Skeletal muscle tissue (tissue), 4 donors: ENCODE results near the gene P2RX5. TPM values are rescaled to one million over a fixed set of nuclear protein-coding genes. Genes with fewer than 3 reads are reported as not detected.

Experiments
- H3K27ac ChIP-seq: one replicate; pipeline ENCODE4 v1.7.0; 2013; ENCODE audit warnings: mild to moderate bottlenecking, low read depth, low read length, inconsistent platforms
- H3K27me3 ChIP-seq, 3 donors: one replicate each; pipeline ENCODE4 v1.7.0; 2013; ENCODE audit warnings: low read length in 3 of 3; ENCODE audit not compliant: control insufficient read depth in 3 of 3, insufficient read depth in 3 of 3
- H3K36me3 ChIP-seq, 3 donors: one replicate each; pipeline ENCODE4 v1.7.0; 2013; ENCODE audit warnings: low read length in 3 of 3; ENCODE audit not compliant: control insufficient read depth in 3 of 3, insufficient read depth in 3 of 3
- H3K4me1 ChIP-seq, 3 donors: one replicate each; pipeline ENCODE4 v1.7.0; 2013; ENCODE audit warnings: low read length in 3 of 3, mild to moderate bottlenecking in 3 of 3; ENCODE audit not compliant: control insufficient read depth in 3 of 3, insufficient read depth in 3 of 3
- H3K4me3 ChIP-seq, 3 donors: one replicate each; pipeline ENCODE4 v1.7.0; 2013; ENCODE audit warnings: low read length in 3 of 3
- H3K9ac ChIP-seq, 3 donors: one replicate each; pipeline ENCODE4 v1.7.0; 2013; ENCODE audit warnings: low read length in 3 of 3, mild to moderate bottlenecking in 3 of 3, moderate library complexity in 2 of 3, low read depth in 1 of 3
- H3K9me3 ChIP-seq, 3 donors: one replicate each; pipeline ENCODE4 v1.7.0; 2013; ENCODE audit warnings: low read length in 3 of 3; ENCODE audit not compliant: control insufficient read depth in 3 of 3
- total RNA-seq: library from RNA; depleted of rRNA; stranded (reverse); fragments of >200 nt; gene quantifications from one replicate; pipeline ENCODE4 v1.2.3, GENCODE V29; 2014
- donor health status: Osteomylitis.

The P2RX5 gene
- total RNA-seq, 1 donor from 2014 or later, result 13.0 TPM

- Histone ChIP-seq H3K9ac (peak overlapping the region in 2 of 3 donors; percentile 91 to 92), H3K4me3 (peak overlapping the region in 2 of 3 donors; percentile 74 to 84), H3K36me3 (peaks cover 0 to 4% (median 3%) of the 10 kb centered on the region in 3 donors), H3K27me3 (peaks cover 0 to 9% (median 5%) of the 10 kb centered on the region in 3 donors), H3K4me1 (peaks cover 5 to 26% (median 14%) of the 10 kb centered on the region in 3 donors), H3K27ac (peak overlapping the region; percentile 99), H3K9me3 (no peaks in the 10 kb centered on the region)
These were observed 1.1 kb upstream of the P2RX5 start for GRCh38 chr17:3697103-3697476.

DNA sequence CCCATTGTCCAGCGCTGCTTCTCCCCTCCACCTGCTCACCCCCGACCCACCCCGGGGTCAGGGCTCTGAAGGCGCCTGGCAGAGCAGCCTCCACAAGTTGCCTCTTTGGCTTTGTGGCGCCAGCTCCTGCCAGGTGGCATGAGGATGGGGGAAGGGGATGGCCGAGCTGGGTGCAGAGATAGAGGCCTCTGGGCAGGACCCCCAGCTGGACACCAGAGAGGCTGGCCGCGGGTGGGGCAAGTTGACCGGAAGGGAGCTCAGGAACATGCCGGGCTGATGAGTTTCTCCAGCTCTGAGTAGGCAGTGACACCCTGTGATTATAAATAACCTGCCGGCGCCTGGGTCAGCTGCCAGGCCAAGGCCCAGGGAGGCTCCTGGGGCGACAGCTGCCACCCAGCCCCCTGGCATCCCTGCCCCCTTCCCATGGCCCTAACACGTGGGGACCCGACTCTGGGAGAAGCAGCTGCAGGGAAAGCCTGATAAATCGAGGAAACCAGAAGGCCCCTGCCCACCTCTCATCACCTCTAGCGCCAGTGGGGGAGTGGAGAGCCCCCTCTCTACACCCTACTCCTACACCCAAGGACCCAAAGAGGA lies 729 bp downstream of the P2RX5 start:
- H3K4me1 ChIP-seq, result peaks cover 5 to 40% (median 19%) of the 10 kb centered on the region in 3 donors
- H3K9ac ChIP-seq, result peak overlapping the region; percentile 87 to 92 (median 91)
- H3K36me3 ChIP-seq, result peaks cover 3 to 7% (median 6%) of the 10 kb centered on the region in 3 donors
- peaks cover 0 to 15% (median 5%) of the 10 kb centered on the region in 3 donors for H3K27me3 ChIP-seq
- peak overlapping the region; percentile 74 to 84 (median 75) for H3K4me3 ChIP-seq
- peak overlapping the region; percentile 99 for H3K27ac ChIP-seq
- no peaks in the 10 kb centered on the region for H3K9me3 ChIP-seq

- Histone ChIP-seq H3K27me3 (peaks cover 0 to 15% (median 5%) of the 10 kb centered on the region in 3 donors), H3K9me3 (no peaks in the 10 kb centered on the region), H3K4me1 (peaks cover 5 to 40% (median 20%) of the 10 kb centered on the region in 3 donors), H3K36me3 (peaks cover 5 to 13% (median 12%) of the 10 kb centered on the region in 3 donors), H3K27ac (peak overlapping the region; percentile 99), H3K9ac (peak overlapping the region in 2 of 3 donors; percentile 40 to 91), H3K4me3 (no peak overlapping the region)
These were observed 2.1 kb downstream of the P2RX5 start for GRCh38 chr17:3693829-3694231.

- no peak overlapping the region for H3K9ac ChIP-seq
- H3K4me3 ChIP-seq, result no peak overlapping the region
- peaks cover 11 to 15% (median 15%) of the 10 kb centered on the region in 3 donors for H3K36me3 ChIP-seq
- peaks cover 0 to 15% (median 5%) of the 10 kb centered on the region in 3 donors for H3K27me3 ChIP-seq
- H3K4me1 ChIP-seq, result peaks cover 5 to 40% (median 20%) of the 10 kb centered on the region in 3 donors
- H3K27ac ChIP-seq, result peak overlapping the region; percentile 13
- no peaks in the 10 kb centered on the region for H3K9me3 ChIP-seq
These were observed 2.8 kb downstream of the P2RX5 start for GRCh38 chr17:3693141-3693540.

GRCh38 chr17:3692346-3692745 lies 3.6 kb downstream of the P2RX5 start:
- Histone ChIP-seq H3K9me3 (no peaks in the 10 kb centered on the region), H3K4me1 (peaks cover 5 to 40% (median 20%) of the 10 kb centered on the region in 3 donors), H3K27ac (no peak overlapping the region), H3K36me3 (peaks cover 11 to 16% (median 13%) of the 10 kb centered on the region in 3 donors), H3K27me3 (peaks cover 0 to 15% (median 5%) of the 10 kb centered on the region in 3 donors), H3K4me3 (no peak overlapping the region), H3K9ac (peak overlapping the region in 1 of 3 donors; percentile 14)

- Histone ChIP-seq H3K36me3 (peaks cover 11 to 16% (median 13%) of the 10 kb centered on the region in 3 donors), H3K9me3 (no peaks in the 10 kb centered on the region), H3K9ac (peak overlapping the region in 1 of 3 donors; percentile 33), H3K27ac (no peak overlapping the region), H3K4me3 (no peak overlapping the region), H3K27me3 (peaks cover 0 to 15% (median 5%) of the 10 kb centered on the region in 3 donors), H3K4me1 (peaks cover 5 to 40% (median 20%) of the 10 kb centered on the region in 3 donors)
These were observed 4.3 kb downstream of the P2RX5 start for GRCh38 chr17:3691617-3692067.

GRCh38 chr17:3690094-3690715 lies 5.8 kb downstream of the P2RX5 start:
- Histone ChIP-seq H3K27me3 (peaks cover 0 to 15% (median 1%) of the 10 kb centered on the region in 3 donors), H3K36me3 (peaks cover 11 to 16% (median 13%) of the 10 kb centered on the region in 3 donors), H3K9me3 (no peaks in the 10 kb centered on the region), H3K9ac (peak overlapping the region in 1 of 3 donors; percentile 33), H3K4me3 (no peak overlapping the region), H3K4me1 (peaks cover 2 to 34% (median 18%) of the 10 kb centered on the region in 3 donors), H3K27ac (no peak overlapping the region)

- Histone ChIP-seq H3K4me1 (peaks cover under 1 to 27% (median 11%) of the 10 kb centered on the region in 3 donors), H3K27ac (no peak overlapping the region), H3K27me3 (peaks cover 0 to 9% (median 0%) of the 10 kb centered on the region in 3 donors)
These were observed 6.5 kb downstream of the P2RX5 start for GRCh38 chr17:3689262-3690093.

GRCh38 chr17:3688852-3689261 lies 7.1 kb downstream of the P2RX5 start:
- Histone ChIP-seq H3K9ac (no peak overlapping the region), H3K27me3 (peaks cover 0 to 7% (median 0%) of the 10 kb centered on the region in 3 donors), H3K27ac (no peak overlapping the region), H3K9me3 (no peaks in the 10 kb centered on the region), H3K4me1 (peaks cover 0 to 21% (median 7%) of the 10 kb centered on the region in 3 donors), H3K36me3 (peaks cover 13 to 16% (median 13%) of the 10 kb centered on the region in 3 donors), H3K4me3 (no peak overlapping the region)

More at GRCh38 chr17:3689262-3690093, 6.5 kb downstream of the P2RX5 start:
- peaks cover 11 to 16% (median 13%) of the 10 kb centered on the region in 3 donors for H3K36me3 ChIP-seq
- no peak overlapping the region for H3K4me3 ChIP-seq
- no peaks in the 10 kb centered on the region for H3K9me3 ChIP-seq
- peak overlapping the region in 1 of 3 donors; percentile 25 for H3K9ac ChIP-seq
